ENCODE data around the gene KHDRBS2. TPM values are rescaled to one million over a fixed set of nuclear protein-coding genes. Genes with fewer than 3 reads are reported as not detected.

Gene KHDRBS2
- total and polyA plus RNA-seq, 2 of the 4 experiments (the other 2 are of a cell fraction): not detected

DNA sequence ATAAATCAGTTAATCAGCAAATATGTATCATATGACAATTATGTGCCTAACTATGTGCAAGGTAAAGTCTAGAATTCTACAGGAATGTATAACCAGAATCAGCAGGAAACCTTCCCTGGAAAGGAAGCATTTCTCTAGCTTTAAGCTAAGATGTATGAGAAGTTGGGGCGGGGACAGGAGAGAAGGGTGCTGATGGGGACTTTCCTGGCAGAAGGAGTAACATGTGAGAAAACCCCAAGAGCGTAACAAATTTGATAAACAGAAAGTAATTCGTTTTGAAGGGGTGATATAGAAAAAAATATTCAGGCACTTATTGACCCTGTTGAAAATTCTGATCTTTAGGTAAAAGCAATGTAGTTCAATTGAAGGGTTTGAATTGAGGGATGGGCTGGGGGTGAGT, 226.1 kb downstream of the KHDRBS2 start:
- ATAC-seq (ENCODE audit: low read depth) (no peak), DNase-seq (no peak)
- intact Hi-C loops (cut with micrococcal nuclease): no loop called here
- Histone ChIP-seq H2AK5ac (ENCODE audit: low read depth, low read length) (no peak overlapping the region), H3K4me3 (ENCODE audit: insufficient read depth, low read depth, low read length) (no peak overlapping the region), H4K20me1 (ENCODE audit: insufficient read depth, low read length) (no peaks in the 10 kb centered on the region), H3K36me3 (ENCODE audit: control insufficient read depth, insufficient read depth, low read length) (no peaks in the 10 kb centered on the region), H3K56ac (ENCODE audit: extremely low read depth, insufficient read depth, low read length) (no peak overlapping the region), H2AFZ (replicated peaks; ENCODE audit: low read length, poor library complexity) (no peak overlapping the region), H3K4ac (ENCODE audit: low read depth, low read length) (no peak overlapping the region), H4K91ac (ENCODE audit: insufficient read depth, low read depth, low read length) (no peak overlapping the region), H2AK9ac (replicated peaks; ENCODE audit: low read depth, low read length, poor library complexity) (no peak overlapping the region), H4K8ac (ENCODE audit: low read depth in 2 of 2, low read length in 2 of 2) (no peak overlapping the region), H3K9ac (ENCODE audit: low read depth, low read length) (no peak overlapping the region), H3K79me1 (ENCODE audit: low read depth in 1 of 2, low read length in 2 of 2) (no peaks in the 10 kb centered on the region), H3K27me3 (ENCODE audit: control insufficient read depth, insufficient read depth, low read length) (no peaks in the 10 kb centered on the region), H3K4me1 (ENCODE audit: control insufficient read depth, insufficient read depth, low read length) (no peaks in the 10 kb centered on the region), H3K23ac (ENCODE audit: low read depth, low read length) (no peak overlapping the region), H3K9me3 (ENCODE audit: control insufficient read depth, insufficient read depth, low read length) (no peaks in the 10 kb centered on the region; the same call in 1 of the 2 replicates), H3K4me2 (ENCODE audit: low read depth, low read length) (no peak overlapping the region), H2BK120ac (ENCODE audit: low read depth, low read length) (no peak overlapping the region), H3K27ac (ENCODE audit: insufficient read depth, low read length) (no peak overlapping the region), H2BK20ac (ENCODE audit: low read depth, low read length) (no peak overlapping the region), H2BK15ac (ENCODE audit: low read depth, low read length) (no peak overlapping the region), H3K9me1 (ENCODE audit: insufficient read depth, low read length) (no peaks in the 10 kb centered on the region), H2BK5ac (ENCODE audit: low read depth, low read length, poor library complexity, severe bottlenecking) (no peak overlapping the region), H3K14ac (replicated peaks; ENCODE audit: low read depth, low read length) (no peak overlapping the region), H3K18ac (ENCODE audit: low read depth, low read length) (no peak overlapping the region), H4K5ac (ENCODE audit: low read depth, low read length) (no peak overlapping the region)
- BruUV-seq (replicated peaks): no TSS peak
- TF ChIP-seq CTCF (conservative IDR thresholded peaks at IDR 0.05; ENCODE audit: low read depth, low read length): no peak
- TF ChIP-seq SMC3 (IDR thresholded peaks at IDR 0.05; ENCODE audit: low read depth, low read length): no peak
- TF ChIP-seq CHD1 (IDR thresholded peaks at IDR 0.05; ENCODE audit: low read depth, low read length): no peak
- TF ChIP-seq FOS (IDR thresholded peaks at IDR 0.05; ENCODE audit: low read depth, low read length): no peak
- no peak for TF ChIP-seq RFX5 (IDR thresholded peaks at IDR 0.05; ENCODE audit: low read depth, low read length)
- no peak for TF ChIP-seq RCOR1 (IDR thresholded peaks at IDR 0.05; ENCODE audit: insufficient replicate concordance, low read length)
- TF ChIP-seq NFE2L2 (IDR thresholded peaks at IDR 0.05; ENCODE audit: low read depth, low read length): no peak
- TF ChIP-seq MAFK (IDR thresholded peaks at IDR 0.05; ENCODE audit: low read depth, low read length): no peak
- no peak for TF ChIP-seq POLR2A (IDR thresholded peaks at IDR 0.05; ENCODE audit: low read depth, low read length)
- no peak for TF ChIP-seq ELK1 (IDR thresholded peaks at IDR 0.05; ENCODE audit: borderline replicate concordance, low read depth, low read length)
- TF ChIP-seq MXI1 (IDR thresholded peaks at IDR 0.05; ENCODE audit: borderline replicate concordance, low read depth, low read length): no peak
- TF ChIP-seq USF2 (IDR thresholded peaks at IDR 0.05; ENCODE audit: low read depth, low read length): no peak
- no peak for TF ChIP-seq RAD21 (IDR thresholded peaks at IDR 0.05; ENCODE audit: low read length)
- no peak for TF ChIP-seq BHLHE40 (IDR thresholded peaks at IDR 0.05; ENCODE audit: low read depth, low read length)
- no peak for TF ChIP-seq MAZ (IDR thresholded peaks at IDR 0.05; ENCODE audit: borderline replicate concordance, low read depth, low read length)
- TF ChIP-seq CEBPB (IDR thresholded peaks at IDR 0.05; ENCODE audit: low read depth, low read length): no peak
- POLR2A ChIA-PET (ENCODE audit: unreplicated experiment): no interaction called here
- dilution Hi-C loops (cut with HindIII; ENCODE audit: low sequenced_read_pairs, unreplicated experiment): no loop called here
- in situ Hi-C loops (cut with MboI; ENCODE audit: low sequenced_read_pairs): no loop called here
- WGBS, 2 experiments (ENCODE audit: extremely low coverage in 2 of 2, insufficient read length in 1 of 2): 29% methylated on average over 2 of the region's 3 CpGs; no CpG with 5 or more reads in 1 of the 2 experiments
- CTCF ChIA-PET: no interaction called here

Measured in IMR-90 (cell line).